SH-SY5Y (cell line): ENCODE measurements around the gene DTYMK.

Experiments
- GATA2 ChIP-seq: IDR thresholded peaks from 2 replicates; pipeline ENCODE4 v1.6.1; 2011; ENCODE audit warnings: mild to moderate bottlenecking, low read depth, low read length
- GATA3 ChIP-seq: IDR thresholded peaks from 2 replicates; pipeline ENCODE4 v1.6.1; 2011; ENCODE audit warnings: low read depth, mild to moderate bottlenecking, low read length, moderate library complexity

DNA sequence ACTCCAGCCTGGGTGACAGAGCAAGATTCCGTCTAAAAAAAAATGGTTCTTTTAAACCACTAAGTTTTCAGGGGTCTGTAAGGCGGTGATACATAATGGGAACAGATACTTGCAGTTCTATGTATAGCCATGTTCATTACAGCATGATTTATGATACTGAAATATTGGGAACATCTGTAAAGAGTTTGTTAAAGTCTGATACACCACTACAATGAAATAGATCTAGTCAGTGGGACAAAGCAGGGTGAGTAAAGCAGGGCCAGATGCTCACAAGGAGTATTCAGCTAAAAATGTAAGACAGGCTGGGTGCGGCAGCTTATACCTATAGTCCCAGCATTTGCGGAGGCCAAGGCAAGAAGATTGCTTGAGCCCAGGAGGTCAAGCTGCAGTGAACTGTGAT, 9.0 kb upstream of the DTYMK start:
- TF ChIP-seq GATA2 (no peak), GATA3 (no peak)
